ENCODE data around the gene ENTPD8. TPM values are rescaled to one million over a fixed set of nuclear protein-coding genes. Genes with fewer than 3 reads are reported as not detected.

ENTPD8 gene
- total and polyA plus RNA-seq, 8 donors, result 0.98 to 4.7 (median 2.0) TPM

DNA sequence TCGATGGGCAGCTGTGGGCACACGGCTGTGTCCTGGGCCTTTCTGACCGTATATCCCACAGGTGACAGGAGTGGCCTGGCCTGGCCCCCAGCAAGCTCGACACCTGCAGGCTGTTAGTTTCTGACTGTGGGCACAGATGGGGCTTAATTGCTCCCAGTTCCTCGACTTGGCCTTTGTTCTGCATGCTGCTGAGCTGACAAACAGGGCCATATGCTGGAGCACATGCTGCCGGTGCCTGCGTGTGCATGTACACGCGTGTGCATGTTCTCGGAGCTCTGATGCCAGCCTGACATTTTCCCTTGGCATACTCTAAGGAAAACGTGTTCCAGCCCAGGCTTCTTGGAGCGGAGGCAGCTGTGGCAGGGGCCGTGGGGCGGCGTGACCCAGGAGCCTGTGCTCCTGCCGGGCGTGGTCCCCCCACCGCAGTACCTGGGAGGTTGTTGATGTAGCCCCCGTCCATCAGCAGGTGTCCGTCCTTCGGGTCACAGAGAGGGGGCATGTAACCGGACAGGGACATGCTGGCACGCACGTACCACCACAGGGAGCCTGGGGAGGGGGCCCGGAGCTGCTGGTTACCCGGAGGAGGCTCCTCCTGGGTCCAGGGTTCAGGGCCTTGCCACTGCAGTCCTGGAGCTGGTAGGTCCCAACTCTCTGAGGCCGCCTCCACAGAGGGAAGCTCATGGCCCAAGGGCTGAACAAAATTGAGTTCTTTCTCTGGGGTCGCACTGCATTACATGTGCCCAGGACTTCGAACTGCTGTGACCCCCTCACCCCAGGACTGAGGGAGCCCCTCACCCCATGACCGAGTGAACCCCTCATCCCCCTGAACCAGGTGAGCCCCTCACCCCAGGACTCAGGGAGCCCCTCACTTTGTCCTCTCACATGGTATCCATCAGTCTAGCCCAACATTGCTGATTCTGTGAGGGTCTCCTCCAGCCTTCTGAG, 22.1 kb upstream of the ENTPD8 start:
- no peak overlapping the region for H3K4me3 ChIP-seq
- 91 to 95% methylated on average over 26 to 30 of the region's 30 CpGs for WGBS, 2 donors
- intact Hi-C loops (cut with DNase I), result no loop called here
- no peaks in the 10 kb centered on the region for H3K9me3 ChIP-seq
- no peaks in the 10 kb centered on the region for H3K27me3 ChIP-seq
- H3K36me3 ChIP-seq, result no peaks in the 10 kb centered on the region
- no peak overlapping the region for H3K27ac ChIP-seq
- H3K4me1 ChIP-seq, result peaks cover 0 to 5% (median 3%) of the 10 kb centered on the region in 3 donors
- no peak for FAIRE-seq
- TF ChIP-seq, protein P1, sequence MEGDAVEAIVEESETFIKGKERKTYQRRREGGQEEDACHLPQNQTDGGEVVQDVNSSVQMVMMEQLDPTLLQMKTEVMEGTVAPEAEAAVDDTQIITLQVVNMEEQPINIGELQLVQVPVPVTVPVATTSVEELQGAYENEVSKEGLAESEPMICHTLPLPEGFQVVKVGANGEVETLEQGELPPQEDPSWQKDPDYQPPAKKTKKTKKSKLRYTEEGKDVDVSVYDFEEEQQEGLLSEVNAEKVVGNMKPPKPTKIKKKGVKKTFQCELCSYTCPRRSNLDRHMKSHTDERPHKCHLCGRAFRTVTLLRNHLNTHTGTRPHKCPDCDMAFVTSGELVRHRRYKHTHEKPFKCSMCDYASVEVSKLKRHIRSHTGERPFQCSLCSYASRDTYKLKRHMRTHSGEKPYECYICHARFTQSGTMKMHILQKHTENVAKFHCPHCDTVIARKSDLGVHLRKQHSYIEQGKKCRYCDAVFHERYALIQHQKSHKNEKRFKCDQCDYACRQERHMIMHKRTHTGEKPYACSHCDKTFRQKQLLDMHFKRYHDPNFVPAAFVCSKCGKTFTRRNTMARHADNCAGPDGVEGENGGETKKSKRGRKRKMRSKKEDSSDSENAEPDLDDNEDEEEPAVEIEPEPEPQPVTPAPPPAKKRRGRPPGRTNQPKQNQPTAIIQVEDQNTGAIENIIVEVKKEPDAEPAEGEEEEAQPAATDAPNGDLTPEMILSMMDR (IDR thresholded peaks at IDR 0.05), result no peak
- DNase-seq, result peak in 3 of 6 donors; percentile 31 to 73 (median 48)
- ATAC-seq, result no peak

DNA sequence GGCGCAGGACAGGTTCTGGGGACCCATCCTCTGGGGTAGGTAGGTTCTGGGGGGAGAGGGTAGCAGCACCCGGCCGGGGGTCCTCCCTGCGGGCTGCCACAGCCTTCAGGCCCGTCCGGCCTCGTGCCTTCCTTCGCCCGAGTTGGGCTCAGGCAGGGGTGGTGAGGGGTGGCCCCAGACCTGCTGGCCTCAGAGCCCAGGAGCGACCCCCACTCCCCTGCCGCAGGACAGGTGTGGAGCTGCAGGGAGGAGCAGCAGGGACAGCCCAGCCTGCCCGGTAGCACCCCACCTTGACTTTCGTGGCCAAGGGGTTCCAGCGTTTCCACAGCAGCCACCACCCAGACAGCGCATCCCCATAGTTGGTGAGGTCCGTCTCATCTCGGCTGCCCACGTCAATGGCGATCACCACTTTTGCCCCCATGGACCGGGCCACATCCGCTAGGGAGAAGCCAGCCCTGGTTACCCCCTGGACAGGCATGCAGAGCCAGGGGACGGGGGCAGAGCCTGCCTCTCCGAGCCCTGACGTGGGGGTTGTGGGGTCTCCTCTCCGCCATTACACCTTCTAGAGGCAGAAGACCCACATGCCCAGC, 21.3 kb upstream of the ENTPD8 start:
- H3K4me1 ChIP-seq, result peaks cover 0 to 12% (median 3%) of the 10 kb centered on the region in 3 donors
- H3K4me3 ChIP-seq, result no peak overlapping the region
- H3K36me3 ChIP-seq, result no peaks in the 10 kb centered on the region
- H3K9me3 ChIP-seq, result no peaks in the 10 kb centered on the region
- DNase-seq (peak in 4 of 6 donors; percentile 17 to 77 (median 50)), ATAC-seq (no peak), FAIRE-seq (no peak)
- WGBS, 2 donors, result 92 to 95% methylated on average over 20 to 25 of the region's 25 CpGs
- TF ChIP-seq, protein P1 (IDR thresholded peaks at IDR 0.05), result no peak
- H3K27me3 ChIP-seq, result no peaks in the 10 kb centered on the region
- H3K27ac ChIP-seq, result no peak overlapping the region
- intact Hi-C loops (cut with DNase I), result no loop called here

DNA sequence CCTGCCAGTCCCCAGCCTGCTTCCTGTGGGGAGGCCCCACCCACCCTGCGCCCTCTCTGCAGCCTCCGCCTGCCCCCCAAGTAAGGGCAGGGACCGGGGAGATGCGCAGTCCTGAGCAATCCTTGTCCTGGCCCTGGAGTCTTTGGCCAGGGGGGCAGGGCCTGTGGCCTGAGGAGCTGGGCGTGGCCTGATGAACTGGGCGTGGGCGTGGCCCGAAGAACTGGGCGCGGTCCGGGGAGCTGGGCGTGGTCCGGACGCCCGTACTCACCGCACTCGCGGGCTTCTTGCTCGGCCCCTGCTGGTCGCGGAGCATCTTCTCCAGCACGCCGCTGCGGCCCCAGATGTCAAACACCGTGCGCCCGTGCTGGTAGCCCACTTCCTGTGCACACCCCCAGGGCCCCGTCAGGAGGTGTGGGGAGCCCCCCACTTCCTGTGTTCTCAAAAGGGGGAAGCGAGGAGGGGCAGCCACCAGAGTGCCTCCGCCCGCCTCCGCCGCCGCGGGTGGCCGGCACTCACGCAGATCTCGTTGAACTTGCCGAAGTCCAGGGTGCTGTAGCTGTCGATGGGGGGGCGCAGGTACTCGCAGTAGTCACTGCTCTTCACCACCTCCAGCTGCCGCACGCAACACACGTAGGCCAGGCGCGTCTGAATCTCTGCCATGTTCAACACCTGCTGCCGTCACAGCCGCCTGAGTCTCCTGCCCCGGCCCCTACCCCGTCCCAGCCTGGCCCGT, 20.7 kb upstream of the ENTPD8 start:
- ATAC-seq, result no peak
- H3K27ac ChIP-seq, result no peak overlapping the region
- TF ChIP-seq, protein P1 (IDR thresholded peaks at IDR 0.05), result no peak
- no peak for FAIRE-seq
- H3K36me3 ChIP-seq, result no peaks in the 10 kb centered on the region
- 89 to 95% methylated on average over 44 to 52 of the region's 52 CpGs for WGBS, 2 donors
- H3K27me3 ChIP-seq, result no peaks in the 10 kb centered on the region
- peak in 4 of 6 donors; percentile 29 to 81 (median 46) for DNase-seq
- peaks cover 0 to 19% (median 3%) of the 10 kb centered on the region in 3 donors for H3K4me1 ChIP-seq
- intact Hi-C loops (cut with DNase I), result no loop called here
- no peaks in the 10 kb centered on the region for H3K9me3 ChIP-seq
- H3K4me3 ChIP-seq, result no peak overlapping the region

DNA sequence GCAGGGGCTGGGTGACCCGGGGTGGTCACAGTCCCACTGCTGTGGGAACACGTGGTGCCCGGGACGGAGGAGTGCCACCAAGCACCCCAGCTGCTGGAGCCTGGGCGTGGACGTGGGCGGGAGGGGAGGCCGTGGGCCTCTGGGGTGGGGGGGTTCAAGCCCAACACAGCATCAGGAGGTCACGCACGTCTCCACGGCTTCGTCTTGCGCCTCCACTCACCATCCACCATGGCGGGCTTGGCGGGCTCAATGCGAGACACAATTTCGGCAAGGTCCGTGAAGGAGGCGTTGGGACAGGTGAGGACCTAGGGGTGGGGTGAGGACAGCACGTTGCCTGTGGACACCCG, 20.1 kb upstream of the ENTPD8 start:
- FAIRE-seq, result no peak
- intact Hi-C loops (cut with DNase I), result no loop called here

More for the DNA sequence above, 20.1 kb upstream of the ENTPD8 start:
- Histone ChIP-seq H3K4me1 (peaks cover 0 to 19% (median 3%) of the 10 kb centered on the region in 3 donors), H3K27me3 (no peaks in the 10 kb centered on the region), H3K4me3 (no peak overlapping the region), H3K9me3 (no peaks in the 10 kb centered on the region), H3K27ac (no peak overlapping the region), H3K36me3 (no peaks in the 10 kb centered on the region)
- WGBS, 2 donors, result 96% methylated on average over 21 of the region's 21 CpGs
- TF ChIP-seq, protein P1 (IDR thresholded peaks at IDR 0.05), result no peak
- ATAC-seq (no peak), DNase-seq (peak in 4 of 6 donors; percentile 17 to 75 (median 40))
